Thoracic aorta (tissue), 2 donors: Measurements from ENCODE around the gene SLC12A4. TPM values are rescaled to one million over a fixed set of nuclear protein-coding genes. Genes with fewer than 3 reads are reported as not detected.
"Not testable (repeated sequence)": the region's sequence is repeated elsewhere in the genome, so short reads cannot be mapped to it uniquely, and the experiment has no call there.

Experiments used
- ATAC-seq: fragments of 150-250 bp; one replicate; pipeline ENCODE4 v1.8.0; 2017; ENCODE audit warnings: low read depth; ENCODE audit not compliant: insufficient number of reproducible peaks, low FRiP score
- DNase-seq: peaks from one replicate; pipeline ENCODE4 v3.0.0-alpha.2; 2020; ENCODE audit warnings: low spot score
- H3K27ac ChIP-seq, 2 donors: fragments of 200-600 bp; sonication (generic); 1 replicate in 1 of 2; 2 replicates in 1 of 2; pipeline ENCODE4 v1.5.1; 2016; ENCODE audit warnings: mild to moderate bottlenecking in 2 of 2, moderate library complexity in 2 of 2
- H3K27me3 ChIP-seq: fragments of 200-600 bp; sonication (generic); replicated peaks from 2 replicates; pipeline ENCODE4 v1.6.0; 2016; ENCODE audit warnings: mild to moderate bottlenecking; ENCODE audit not compliant: insufficient read depth
- H3K36me3 ChIP-seq: fragments of 200-600 bp; sonication (generic); one replicate; pipeline ENCODE4 v1.5.1; 2016
- H3K4me1 ChIP-seq, 2 donors: fragments of 200-600 bp; sonication (generic); 1 replicate in 1 of 2; 2 replicates in 1 of 2; pipeline versions ENCODE4 v1.5.1 to v1.6.0; 2016; ENCODE audit warnings: low read depth in 2 of 2, mild to moderate bottlenecking in 1 of 2; ENCODE audit not compliant: control insufficient read depth in 1 of 2
- H3K4me3 ChIP-seq: fragments of 200-600 bp; sonication (generic); 2 replicates; pipeline ENCODE4 v1.5.1; 2016; ENCODE audit warnings: mild to moderate bottlenecking
- H3K9me3 ChIP-seq: fragments of 200-600 bp; sonication (generic); 2 replicates; pipeline ENCODE4 v1.5.1; 2016
- CTCF ChIP-seq: fragments of 200-600 bp; sonication (generic); IDR thresholded peaks from one replicate; pipeline ENCODE4 v1.5.1; 2019; ENCODE audit warnings: antibody characterized with exemption
- total RNA-seq, 2 donors: library from RNA; depleted of rRNA; stranded (reverse); fragments of >200 nt; gene quantifications; one replicate each; pipeline versions ENCODE4 v1.1.0 to v1.2.3, GENCODE V29; 2016

SLC12A4 gene
- 100 to 1,000 TPM; 163 to 168 TPM for total RNA-seq

GRCh38 chr16:67968400-67969253 lies at the start of gene SLC12A4:
SLC12A4 (minus strand) TSS chr16:67968637; CDS start chr16:67968553, 84 bp downstream.
- no peaks in the 10 kb centered on the region for H3K36me3 ChIP-seq
- H3K4me3 ChIP-seq: peak within 1 kb of the TSS; percentile 84
- DNase-seq (peak; percentile 58), ATAC-seq (peak; percentile 52)
- H3K27me3 ChIP-seq: no peaks in the 10 kb centered on the region
- H3K4me1 ChIP-seq: peaks cover 24 to 41% of the 10 kb centered on the region in 2 donors
- H3K9me3 ChIP-seq: no peaks in the 10 kb centered on the region
- no peak for TF ChIP-seq CTCF
- H3K27ac ChIP-seq: peak within 1 kb of the TSS; percentile 94 to 96

GRCh38 chr16:68015681-68016080 lies 47.2 kb upstream of the SLC12A4 start, which contains the start of gene DPEP2NB:
DPEP2NB (minus strand) TSS chr16:68015911; CDS start chr16:68015770, 141 bp downstream.
- no peaks in the 10 kb centered on the region for H3K4me1 ChIP-seq
- no peak within 1 kb of the TSS for H3K27ac ChIP-seq
- H3K4me3 ChIP-seq: no peak within 1 kb of the TSS
- DNase-seq: no peak
- no peaks in the 10 kb centered on the region for H3K27me3 ChIP-seq
- no peak for ATAC-seq
- TF ChIP-seq CTCF: no peak
- no peaks in the 10 kb centered on the region for H3K9me3 ChIP-seq
- no peaks in the 10 kb centered on the region for H3K36me3 ChIP-seq

GRCh38 chr16:68013440-68013839 lies 45.0 kb upstream of the SLC12A4 start:
- DNase-seq (no peak), ATAC-seq (no peak)
- Histone ChIP-seq H3K27ac (no peak overlapping the region), H3K4me1 (no peaks in the 10 kb centered on the region), H3K27me3 (no peaks in the 10 kb centered on the region), H3K9me3 (no peaks in the 10 kb centered on the region), H3K36me3 (no peaks in the 10 kb centered on the region), H3K4me3 (no peak overlapping the region)
- no peak for TF ChIP-seq CTCF

GRCh38 chr16:68009872-68010271 lies 41.4 kb upstream of the SLC12A4 start:
- DNase-seq, ATAC-seq, H3K27ac ChIP-seq, H3K9me3 ChIP-seq, H3K4me1 ChIP-seq, H3K27me3 ChIP-seq, H3K36me3 ChIP-seq, H3K4me3 ChIP-seq: not testable (repeated sequence)

GRCh38 chr16:68009157-68009735 lies 40.8 kb upstream of the SLC12A4 start:
- Histone ChIP-seq H3K4me3 (no peak overlapping the region), H3K9me3 (no peaks in the 10 kb centered on the region), H3K27me3 (no peaks in the 10 kb centered on the region), H3K27ac (no peak overlapping the region), H3K4me1 (no peaks in the 10 kb centered on the region), H3K36me3 (no peaks in the 10 kb centered on the region)
- DNase-seq: no peak
- ATAC-seq: no peak
- no peak for TF ChIP-seq CTCF
